Uterus (tissue), 2 donors: ENCODE results near the gene TRMU.

ENCODE experiments used
- CTCF ChIP-seq, 4 experiments: fragments of 200-600 bp in 2 of 4; fragments of 450-650 bp in 2 of 4; sonication (generic) in 2 of 4; IDR thresholded peaks; one replicate each; pipeline ENCODE4 v1.5.1; 2016 to 2019; ENCODE audit warnings: antibody characterized with exemption in 4 of 4, mild to moderate bottlenecking in 2 of 4, moderate library complexity in 1 of 4
- POLR2A ChIP-seq, 2 donors: fragments of 450-650 bp; IDR thresholded peaks; one replicate each; pipeline ENCODE4 v1.6.1; 2016; ENCODE audit warnings: antibody characterized with exemption in 2 of 2, mild to moderate bottlenecking in 1 of 2, moderate library complexity in 1 of 2

- TF ChIP-seq POLR2A (IDR thresholded peaks at IDR 0.05), result no peak
- no peak for TF ChIP-seq CTCF (IDR thresholded peaks at IDR 0.05)
These were observed 3.1 kb downstream of the TRMU start for GRCh38 chr22:46338636-46339035.
